GM12891 (cell line): ENCODE measurements around the gene DELE1.

Experiments
- DNase-seq: peaks from one replicate; pipeline ENCODE4 v3.0.0; 2011; ENCODE audit warnings: low spot score; ENCODE audit not compliant: insufficient read length
- FAIRE-seq: peaks from 2 replicates; lab custom pipeline; 2011; peaks lifted over from hg19 to GRCh38; lab: Jason Lieb, UNC
- PAX5 ChIP-seq: IDR thresholded peaks from 2 replicates; pipeline ENCODE4 v1.6.1; 2011; ENCODE audit warnings: low read length, moderate library complexity, mild to moderate bottlenecking; ENCODE audit not compliant: insufficient read depth, severe bottlenecking
- POLR2A ChIP-seq: IDR thresholded peaks from 2 replicates; pipeline ENCODE4 v1.6.1; 2011; ENCODE audit warnings: low read depth, low read length, control low read depth
- POLR2AphosphoS5 ChIP-seq: IDR thresholded peaks from 2 replicates; pipeline ENCODE4 v1.6.1; 2011; ENCODE audit warnings: low read depth, low read length, control low read depth
- POU2F2 ChIP-seq: IDR thresholded peaks from 2 replicates; pipeline ENCODE4 v1.6.1; 2011; ENCODE audit warnings: low read depth, mild to moderate bottlenecking, control low read depth, low read length, moderate library complexity
- SPI1 ChIP-seq: IDR thresholded peaks from 2 replicates; pipeline ENCODE4 v1.6.1; 2011; ENCODE audit warnings: low read depth, low read length, control low read depth
- TAF1 ChIP-seq: IDR thresholded peaks from 2 replicates; pipeline ENCODE4 v1.6.1; 2011; ENCODE audit warnings: low read depth, low read length, control low read depth

Gene DELE1

GRCh38 chr5:141908796-141909195, 14.9 kb upstream of the DELE1 start:
- FAIRE-seq, result no peak
- no peak for DNase-seq

GRCh38 chr5:141909212-141909611, 14.5 kb upstream of the DELE1 start:
- DNase-seq, result no peak
- FAIRE-seq, result no peak
- TF ChIP-seq TAF1 (no peak), PAX5 (no peak)

More at GRCh38 chr5:141908796-141909195, 14.9 kb upstream of the DELE1 start:
- no peak for TF ChIP-seq POLR2AphosphoS5
- TF ChIP-seq TAF1, result no peak
- TF ChIP-seq POU2F2, result no peak
- TF ChIP-seq SPI1, result no peak
- no peak for TF ChIP-seq POLR2A
- TF ChIP-seq PAX5, result no peak

DNA sequence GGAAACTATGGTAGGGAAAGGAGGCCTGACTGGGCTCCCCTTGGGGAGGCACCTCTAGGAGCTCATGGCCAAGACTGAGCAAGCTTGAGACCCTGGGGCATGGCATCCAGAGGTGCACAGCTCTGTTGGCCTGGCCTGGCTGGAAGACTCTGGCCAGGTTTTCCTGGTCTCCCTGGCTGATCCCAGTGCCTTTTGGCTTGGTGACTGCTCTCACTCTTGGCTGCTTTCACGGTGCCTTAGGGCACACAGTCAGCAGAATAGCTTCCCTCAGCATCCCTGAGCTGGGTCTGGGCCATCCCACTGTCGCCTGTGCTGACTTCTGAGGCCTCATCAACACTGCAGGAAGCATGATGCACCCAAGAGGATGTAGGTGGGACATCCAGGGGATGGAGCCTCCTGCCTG, 13.4 kb upstream of the DELE1 start:
- no peak for DNase-seq
- TF ChIP-seq POU2F2, result no peak
- no peak for TF ChIP-seq SPI1
- no peak for TF ChIP-seq TAF1
- TF ChIP-seq POLR2A, result no peak
- no peak for TF ChIP-seq PAX5
- TF ChIP-seq POLR2AphosphoS5, result no peak
- no peak for FAIRE-seq

- no peak for TF ChIP-seq PAX5
- peak; percentile 27; the same call in 1 of the 2 replicates for TF ChIP-seq SPI1
- FAIRE-seq (no peak), DNase-seq (no peak)
Measured at GRCh38 chr5:141913560-141914198, 10.0 kb upstream of the DELE1 start.

GRCh38 chr5:141914199-141914743, 9.4 kb upstream of the DELE1 start:
- FAIRE-seq, result peak; percentile 89

DNA sequence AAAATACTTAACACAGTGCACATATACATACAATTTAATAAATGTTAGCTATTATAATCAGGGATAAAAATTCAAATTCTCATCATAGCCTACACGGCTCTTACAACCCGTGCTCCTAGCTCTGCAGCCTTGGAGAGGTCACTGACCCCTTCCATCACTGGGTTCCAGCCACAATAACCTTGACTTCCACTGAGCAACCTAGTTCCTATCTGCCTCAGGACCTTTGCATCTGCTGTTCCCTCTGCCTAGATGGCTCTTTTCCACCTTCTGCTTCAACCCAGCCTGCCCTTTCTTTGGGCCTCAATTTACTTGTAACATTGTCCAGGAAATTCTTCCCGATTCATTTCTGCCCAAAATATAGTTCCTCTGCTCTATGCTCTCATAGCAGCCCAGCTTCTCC, 8.9 kb upstream of the DELE1 start:
- FAIRE-seq (no peak), DNase-seq (no peak)
- no peak for TF ChIP-seq POLR2AphosphoS5
- TF ChIP-seq POU2F2, result no peak
- TF ChIP-seq TAF1, result no peak
- no peak for TF ChIP-seq PAX5

More at GRCh38 chr5:141914199-141914743, 9.4 kb upstream of the DELE1 start:
- peak; percentile 47 for DNase-seq
- TF ChIP-seq TAF1 (no peak), SPI1 (0 out of 2 replicates have a peak, but pooled peaks have one; percentile 8), POU2F2 (no peak), POLR2AphosphoS5 (no peak), PAX5 (no peak)

GRCh38 chr5:141915881-141916336, 7.8 kb upstream of the DELE1 start:
- TF ChIP-seq POU2F2, result no peak
- TF ChIP-seq POLR2AphosphoS5, result no peak
- no peak for TF ChIP-seq TAF1
- no peak for TF ChIP-seq SPI1
- no peak for TF ChIP-seq POLR2A
- no peak for TF ChIP-seq PAX5
- peak; percentile 43 for FAIRE-seq
- DNase-seq, result peak; percentile 37

- no peak for TF ChIP-seq TAF1
- no peak for TF ChIP-seq PAX5
- no peak for TF ChIP-seq POLR2AphosphoS5
- TF ChIP-seq POLR2A, result no peak
- peak; percentile 83 for TF ChIP-seq SPI1
- no peak for TF ChIP-seq POU2F2
- DNase-seq, result no peak
- peak; percentile 69 for FAIRE-seq
Measured at GRCh38 chr5:141916522-141916921, 7.1 kb upstream of the DELE1 start.

DNA sequence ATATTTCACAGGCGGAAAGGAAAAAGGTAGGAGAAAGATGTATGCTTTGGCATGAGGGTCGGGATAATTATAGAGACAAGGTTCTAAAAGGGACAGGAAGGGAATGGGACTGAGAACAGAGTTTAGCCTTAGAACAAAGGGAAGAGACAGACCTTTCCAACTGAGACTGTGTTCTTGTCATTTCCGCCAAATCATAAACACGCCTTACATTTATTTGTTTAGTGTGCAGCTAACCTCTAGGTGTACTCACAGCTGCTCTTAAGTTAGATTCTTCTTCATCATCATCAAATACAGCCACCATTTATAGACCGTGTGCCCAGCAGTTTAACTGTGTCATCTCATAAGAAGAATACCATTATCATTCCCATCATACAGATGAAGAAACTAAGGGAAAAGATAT, 5.9 kb upstream of the DELE1 start:
- DNase-seq (no peak), FAIRE-seq (peak; percentile 5)
- TF ChIP-seq SPI1 (no peak), POU2F2 (no peak), PAX5 (no peak), TAF1 (no peak), POLR2AphosphoS5 (no peak), POLR2A (no peak)
